Keratinocyte (primary cell): ENCODE measurements around the gene TAF4B. TPM values are rescaled to one million over a fixed set of nuclear protein-coding genes. Genes with fewer than 3 reads are reported as not detected.
A peak's percentile ranks its signal among the peaks of the same experiment; 100 is the strongest.

Source experiments
- DNase-seq: peaks from one replicate; pipeline ENCODE4 v3.0.0-alpha.2; 2011; ENCODE audit warnings: low read depth, missing footprints, low spot score
- FAIRE-seq: peaks from 2 replicates; lab custom pipeline; 2011; peaks lifted over from hg19 to GRCh38; lab: Jason Lieb, UNC
- H2AFZ ChIP-seq: 2 replicates; pipeline ENCODE4 v1.6.0; 2012; ENCODE audit warnings: low read length, control low read depth, inconsistent platforms; ENCODE audit not compliant: control insufficient read depth
- H3K27ac ChIP-seq: 2 replicates; pipeline ENCODE4 v1.5.1; 2011; ENCODE audit warnings: low read length; ENCODE audit not compliant: control insufficient read depth, insufficient read depth
- H3K27me3 ChIP-seq: 3 replicates; pipeline ENCODE4 v1.6.0; 2011; ENCODE audit warnings: low read length; ENCODE audit not compliant: control insufficient read depth, insufficient read depth; ENCODE audit errors: extremely low read depth
- H3K36me3 ChIP-seq, 2 experiments: 2 replicates in 1 of 2; 3 replicates in 1 of 2; pipeline ENCODE4 v1.5.1; 2011; ENCODE audit warnings: low read length in 2 of 2, mild to moderate bottlenecking in 1 of 2; ENCODE audit not compliant: control insufficient read depth in 2 of 2, insufficient read depth in 2 of 2; ENCODE audit errors: extremely low read depth in 1 of 2
- H3K4me1 ChIP-seq: 3 replicates; pipeline ENCODE4 v1.5.1; 2011; ENCODE audit warnings: low read length; ENCODE audit not compliant: control insufficient read depth, insufficient read depth; ENCODE audit errors: extremely low read depth
- H3K4me2 ChIP-seq: 3 replicates; pipeline ENCODE4 v1.6.0; 2011; ENCODE audit warnings: low read depth, low read length; ENCODE audit not compliant: control insufficient read depth, insufficient read depth; ENCODE audit errors: extremely low read depth
- H3K4me3 ChIP-seq, 3 experiments: fragments of 200-600 bp in 1 of 3; sonication (generic) in 1 of 3; 2 replicates in 2 of 3; 3 replicates in 1 of 3; pipeline ENCODE4 v1.5.1; 2011 to 2016; ENCODE audit warnings: low read length in 3 of 3, mild to moderate bottlenecking in 3 of 3, control low read depth in 2 of 3, inconsistent platforms in 1 of 3, low read depth in 1 of 3, mixed read lengths in 1 of 3, mixed run types in 1 of 3, moderate library complexity in 1 of 3; ENCODE audit not compliant: control insufficient read depth in 2 of 3, insufficient read depth in 2 of 3; ENCODE audit errors: extremely low read depth in 1 of 3
- H3K79me2 ChIP-seq: 2 replicates; pipeline ENCODE4 v1.6.0; 2012; ENCODE audit warnings: low read length; ENCODE audit not compliant: control insufficient read depth, insufficient read depth
- H3K9ac ChIP-seq: 3 replicates; pipeline ENCODE4 v1.6.0; 2011; ENCODE audit warnings: low read length; ENCODE audit not compliant: control insufficient read depth, insufficient read depth; ENCODE audit errors: extremely low read depth
- H3K9me1 ChIP-seq: 3 replicates; pipeline ENCODE4 v1.6.0; 2011; ENCODE audit warnings: low read length; ENCODE audit not compliant: control insufficient read depth, insufficient read depth; ENCODE audit errors: extremely low read depth
- H3K9me3 ChIP-seq: 2 replicates; pipeline ENCODE4 v1.5.1; 2012; ENCODE audit warnings: low read depth, low read length; ENCODE audit not compliant: control insufficient read depth
- H4K20me1 ChIP-seq: 3 replicates; pipeline ENCODE4 v1.6.0; 2011; ENCODE audit warnings: low read length; ENCODE audit not compliant: control insufficient read depth, insufficient read depth; ENCODE audit errors: extremely low read depth
- CTCF ChIP-seq, 3 experiments: IDR thresholded peaks in 1 of 3; conservative IDR thresholded peaks in 1 of 3; optimal IDR thresholded peaks in 1 of 3; 2 replicates in 2 of 3; 3 replicates in 1 of 3; pipeline versions ENCODE3 to v1.5.1; 2011; ENCODE audit warnings: low read length in 3 of 3, mild to moderate bottlenecking in 3 of 3, moderate library complexity in 2 of 3, control low read depth in 1 of 3, inconsistent platforms in 1 of 3; ENCODE audit not compliant: insufficient read depth in 2 of 3; ENCODE audit errors: extremely low read depth in 1 of 3
- EZH2 ChIP-seq: IDR thresholded peaks from one replicate; pipeline ENCODE4 v1.6.1; 2012; ENCODE audit warnings: inconsistent platforms, mild to moderate bottlenecking, low read length, moderate library complexity
- dilution Hi-C: fragments of 300-500 bp; cut with MboI; formaldehyde crosslinking; loops from one replicate; pipeline ENCODE4 v1.7.0; 2020; ENCODE audit warnings: low sequenced_read_pairs; ENCODE audit not compliant: extremely low pct_ligation_motif_present
- polyA plus RNA-seq, 5 experiments: library from polyadenylated mRNA; depleted of rRNA in 3 of 5; stranded (reverse) in 3 of 5; stranded (forward) in 1 of 5; unstranded in 1 of 5; fragments of >200 nt; gene quantifications; 1 replicate in 1 of 5; 2 replicates in 3 of 5; 3 replicates in 1 of 5; pipeline versions ENCODE4 v1.2.1 to v1.2.3, GENCODE V29; 2011 to 2012; ENCODE audit warnings: missing spikeins in 2 of 5, low read depth in 1 of 5, low replicate concordance in 1 of 5

The TAF4B gene
- polyA plus RNA-seq, 1 donor (not counting 4 experiments of a cell fraction or from before 2014, with no cell fraction given): 5.9 TPM

- dilution Hi-C loops: no loop called here
- DNase-seq (no peak), FAIRE-seq (peak; percentile 17)
- Histone ChIP-seq H4K20me1 (no peaks in the 10 kb centered on the region), H3K4me3 (no peak overlapping the region), H3K4me2 (no peak overlapping the region), H3K9ac (no peak overlapping the region), H3K27me3 (no peaks in the 10 kb centered on the region), H3K4me1 (peaks cover 17% of the 10 kb centered on the region), H3K9me1 (no peaks in the 10 kb centered on the region), H2AFZ (no peak overlapping the region), H3K79me2 (no peaks in the 10 kb centered on the region), H3K36me3 (no peaks in the 10 kb centered on the region), H3K9me3 (no peaks in the 10 kb centered on the region), H3K27ac (peak overlapping the region; percentile 43)
- TF ChIP-seq EZH2 (no peak), CTCF (optimal IDR thresholded peaks at IDR 0.05 in 1 of 3, IDR thresholded peaks at IDR 0.05 in 1 of 3, conservative IDR thresholded peaks at IDR 0.05 in 1 of 3; ENCODE audit: extremely low read depth in 1 of 3, insufficient read depth in 2 of 3, low read length in 3 of 3) (no peak)
Observed at GRCh38 chr18:26322890-26323653, 96.8 kb downstream of the TAF4B start.

GRCh38 chr18:26325771-26326170, 99.5 kb downstream of the TAF4B start:
- no peaks in the 10 kb centered on the region for H3K36me3 ChIP-seq
- no peak overlapping the region for H3K4me3 ChIP-seq
- no peaks in the 10 kb centered on the region for H3K79me2 ChIP-seq
- H4K20me1 ChIP-seq: no peaks in the 10 kb centered on the region
- dilution Hi-C loops: no loop called here
- no peaks in the 10 kb centered on the region for H3K27me3 ChIP-seq
- H3K9me1 ChIP-seq: no peaks in the 10 kb centered on the region
- TF ChIP-seq CTCF (optimal IDR thresholded peaks at IDR 0.05 in 1 of 3, IDR thresholded peaks at IDR 0.05 in 1 of 3, conservative IDR thresholded peaks at IDR 0.05 in 1 of 3; ENCODE audit: extremely low read depth in 1 of 3, insufficient read depth in 2 of 3, low read length in 3 of 3) (no peak), EZH2 (no peak)
- peaks cover 17% of the 10 kb centered on the region for H3K4me1 ChIP-seq
- no peak overlapping the region for H3K4me2 ChIP-seq
- no peak overlapping the region for H3K9ac ChIP-seq
- H2AFZ ChIP-seq: no peak overlapping the region
- FAIRE-seq (no peak), DNase-seq (no peak)
- H3K9me3 ChIP-seq: no peaks in the 10 kb centered on the region
- no peak overlapping the region for H3K27ac ChIP-seq
